NT2/D1 (cell line): ENCODE results near the gene HSH2D.

Source experiments
- SUZ12 ChIP-seq: IDR thresholded peaks from 2 replicates; pipeline ENCODE4 v1.6.1; 2011; ENCODE audit not compliant: insufficient read length, insufficient read depth; ENCODE audit errors: extremely low read depth
- YY1 ChIP-seq: IDR thresholded peaks from 2 replicates; pipeline ENCODE4 v1.6.1; 2011; ENCODE audit not compliant: insufficient read length, insufficient read depth
- ZNF274 ChIP-seq: IDR thresholded peaks from 2 replicates; pipeline ENCODE4 v1.6.1; 2011; ENCODE audit warnings: mild to moderate bottlenecking, low read depth, low read length

- no peak for TF ChIP-seq SUZ12
- no peak for TF ChIP-seq ZNF274
- no peak for TF ChIP-seq YY1
Observed at GRCh38 chr19:16112778-16113177, 30.7 kb upstream of the HSH2D start.
